HL-60/S4 (cell line): ENCODE measurements around the gene SEMA3G.

ENCODE experiments used
- in situ Hi-C: fragments of 300-500 bp; cut with MboI; formaldehyde crosslinking; loops from 2 replicates; pipeline ENCODE4 v1.14.3; 2022; ENCODE audit warnings: low sequenced_read_pairs

SEMA3G gene

GRCh38 chr3:52429031-52429430, 15.9 kb downstream of the SEMA3G start:
- in situ Hi-C loops = no loop called here

GRCh38 chr3:52428151-52429005, 16.5 kb downstream of the SEMA3G start:
- in situ Hi-C loops = no loop called here

- in situ Hi-C loops = no loop called here
Measured at GRCh38 chr3:52423173-52423572, 21.7 kb downstream of the SEMA3G start.

GRCh38 chr3:52422669-52423068, 22.2 kb downstream of the SEMA3G start:
- in situ Hi-C loops = no loop called here

GRCh38 chr3:52420388-52420787, 24.5 kb downstream of the SEMA3G start:
- in situ Hi-C loops = no loop called here

- in situ Hi-C loops = no loop called here
Measured at GRCh38 chr3:52415800-52416199, 29.1 kb downstream of the SEMA3G start.

- in situ Hi-C loops = no loop called here
Measured at GRCh38 chr3:52408466-52408865, 36.4 kb downstream of the SEMA3G start.

- in situ Hi-C loops = no loop called here
Measured at GRCh38 chr3:52407779-52408178, 37.1 kb downstream of the SEMA3G start.

GRCh38 chr3:52406791-52407510, 38.0 kb downstream of the SEMA3G start:
- in situ Hi-C loops = no loop called here

- in situ Hi-C loops = no loop called here
Measured at GRCh38 chr3:52406231-52406661, 38.7 kb downstream of the SEMA3G start.

GRCh38 chr3:52405601-52406110, 39.2 kb downstream of the SEMA3G start:
- in situ Hi-C loops = no loop called here

- in situ Hi-C loops = no loop called here
Measured at GRCh38 chr3:52405066-52405465, 39.8 kb downstream of the SEMA3G start.

- in situ Hi-C loops = no loop called here
Measured at GRCh38 chr3:52404391-52404790, 40.5 kb downstream of the SEMA3G start.

- in situ Hi-C loops = no loop called here
Measured at GRCh38 chr3:52403955-52404354, 40.9 kb downstream of the SEMA3G start.

GRCh38 chr3:52403271-52403841, 41.5 kb downstream of the SEMA3G start:
- in situ Hi-C loops = no loop called here

GRCh38 chr3:52402706-52403270, 42.1 kb downstream of the SEMA3G start:
- in situ Hi-C loops = no loop called here

GRCh38 chr3:52402101-52402521, 42.8 kb downstream of the SEMA3G start:
- in situ Hi-C loops = no loop called here

- in situ Hi-C loops = no loop called here
Measured at GRCh38 chr3:52401551-52401950, 43.4 kb downstream of the SEMA3G start.

- in situ Hi-C loops = no loop called here
Measured at GRCh38 chr3:52401021-52401420, 43.9 kb downstream of the SEMA3G start.

GRCh38 chr3:52400275-52400793, 44.6 kb downstream of the SEMA3G start:
- in situ Hi-C loops = no loop called here

- in situ Hi-C loops = no loop called here
Measured at GRCh38 chr3:52399593-52399992, 45.3 kb downstream of the SEMA3G start.
